GM12873 (cell line): ENCODE data around the gene RPL10A.

Source experiments
- CTCF ChIP-seq: IDR thresholded peaks from 2 replicates; pipeline ENCODE4 v1.5.1; 2012; ENCODE audit warnings: low read depth, mild to moderate bottlenecking, moderate library complexity, low read length, control low read depth; ENCODE audit not compliant: insufficient read depth; ENCODE audit errors: missing control alignments

The RPL10A gene

GRCh38 chr6:35480176-35480575 is 12.0 kb downstream of the RPL10A start:
- no peak for TF ChIP-seq CTCF

DNA sequence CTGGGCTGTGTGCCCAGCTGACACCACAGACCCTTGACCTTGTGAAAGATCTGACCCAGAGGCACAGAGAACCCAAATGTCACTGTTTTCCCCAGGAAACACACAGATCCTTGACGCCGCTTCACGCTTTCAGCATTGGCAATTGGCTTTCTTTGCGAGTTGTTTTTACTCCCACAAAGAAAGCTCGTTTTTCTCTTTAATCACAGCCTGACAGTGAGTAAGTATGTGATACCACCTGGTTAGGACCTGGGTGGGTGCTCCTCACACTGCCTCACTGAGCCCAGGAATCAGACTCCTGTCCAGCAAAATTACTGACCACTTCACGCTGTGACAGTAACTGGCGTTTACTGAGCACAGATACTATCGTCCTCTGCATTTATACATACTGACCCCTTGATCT is 13.0 kb downstream of the RPL10A start:
- no peak for TF ChIP-seq CTCF

GRCh38 chr6:35483062-35483461 is 14.9 kb downstream of the RPL10A start:
- no peak for TF ChIP-seq CTCF

- no peak for TF ChIP-seq CTCF
Measured at GRCh38 chr6:35483490-35483889, 15.3 kb downstream of the RPL10A start.

DNA sequence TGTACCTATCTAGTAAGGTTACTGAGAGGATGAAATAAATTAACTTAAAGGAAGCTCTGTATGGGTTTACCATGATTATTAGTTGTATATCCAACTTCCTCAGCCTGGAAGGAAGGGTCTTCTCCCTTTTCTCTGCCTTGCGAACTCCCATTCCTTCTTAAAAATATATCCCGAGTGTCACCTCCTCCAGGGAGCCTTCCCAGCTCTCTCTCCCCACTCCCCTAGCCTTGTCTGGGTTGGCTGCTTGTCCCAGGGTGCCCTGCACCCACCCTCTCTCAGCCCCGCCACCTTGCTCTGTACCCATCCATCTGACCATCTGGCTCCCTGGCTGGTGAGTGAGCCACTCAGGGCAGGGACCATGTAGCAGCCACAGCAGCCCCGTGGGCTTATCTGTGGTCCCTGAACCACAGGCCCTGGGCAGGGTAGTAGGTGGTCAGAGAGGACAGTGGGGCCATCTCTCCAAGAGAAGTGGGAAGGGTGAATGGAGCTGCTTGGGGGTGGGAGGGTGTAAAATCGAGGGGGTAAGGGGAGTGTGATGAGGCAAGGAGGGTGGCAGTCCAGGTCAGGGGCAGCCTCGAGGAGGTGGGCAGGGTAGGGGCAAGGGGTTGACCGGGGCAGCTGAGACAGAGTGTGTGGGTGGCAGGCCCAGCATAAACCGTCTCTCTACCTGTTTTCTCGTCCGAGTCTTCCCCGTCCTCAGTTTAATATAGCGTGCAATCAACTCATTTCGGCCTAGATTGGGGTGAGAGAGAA is 15.9 kb downstream of the RPL10A start:
- TF ChIP-seq CTCF = no peak

DNA sequence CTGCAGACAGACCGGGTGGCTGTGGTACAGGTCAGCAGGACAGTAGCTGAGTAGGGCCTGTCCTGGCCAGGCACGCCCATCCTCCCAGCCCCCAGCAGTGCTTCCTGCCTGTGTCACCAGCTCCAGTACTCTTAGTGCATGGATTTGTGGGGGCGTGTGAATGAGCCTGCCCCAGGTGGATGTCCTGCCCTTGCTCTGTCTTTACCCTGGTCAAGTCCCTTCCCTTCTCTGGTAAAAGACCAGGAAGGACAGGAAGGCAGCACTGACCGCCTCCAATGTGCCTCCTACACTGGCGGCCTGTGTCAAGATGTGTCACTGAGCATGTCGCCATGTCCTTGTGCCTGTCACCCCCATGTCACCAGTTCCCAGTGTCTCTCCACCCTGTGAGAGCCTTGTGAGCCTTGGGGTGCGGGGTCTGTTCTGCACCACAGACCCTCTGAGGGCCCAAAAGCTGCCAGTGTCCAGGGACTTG is 16.8 kb downstream of the RPL10A start:
- TF ChIP-seq CTCF = no peak

- no peak for TF ChIP-seq CTCF
Measured at GRCh38 chr6:35485402-35485877, 17.2 kb downstream of the RPL10A start.
